Testis (tissue), 2 donors: ENCODE results near the gene DAB2IP.

Source experiments
- CTCF ChIP-seq, 3 experiments: fragments of 450-650 bp in 2 of 3; fragments of 200-600 bp in 1 of 3; sonication (generic) in 1 of 3; IDR thresholded peaks; one replicate each; pipeline ENCODE4 v1.5.1; 2016 to 2019; ENCODE audit warnings: antibody characterized with exemption in 3 of 3, mild to moderate bottlenecking in 2 of 3, moderate library complexity in 1 of 3
- POLR2A ChIP-seq: fragments of 450-650 bp; IDR thresholded peaks from one replicate; pipeline ENCODE4 v1.6.1; 2017; ENCODE audit warnings: antibody characterized with exemption, mild to moderate bottlenecking, moderate library complexity

GRCh38 chr9:121727295-121728020 lies 76.0 kb downstream of the DAB2IP start:
- TF ChIP-seq CTCF (IDR thresholded peaks at IDR 0.05) (no peak), POLR2A (no peak)
